NT2/D1 (cell line): ENCODE measurements around the gene ZNF487.
"Not testable (repeated sequence)": the region's sequence is repeated elsewhere in the genome, so short reads cannot be mapped to it uniquely, and the experiment has no call there.

Source experiments
- YY1 ChIP-seq: IDR thresholded peaks from 2 replicates; pipeline ENCODE4 v1.6.1; 2011; ENCODE audit not compliant: insufficient read length, insufficient read depth
- ZNF274 ChIP-seq: IDR thresholded peaks from 2 replicates; pipeline ENCODE4 v1.6.1; 2011; ENCODE audit warnings: mild to moderate bottlenecking, low read depth, low read length

- not testable (repeated sequence) for TF ChIP-seq YY1, ZNF274
Observed at GRCh38 chr10:43421944-43422343, 15.0 kb upstream of the ZNF487 start.
